ENCODE results near the gene NFE2L1.

Gene NFE2L1

GRCh38 chr17:48037838-48038323, 10.3 kb upstream of the NFE2L1 start:
- TF ChIP-seq, protein P1, sequence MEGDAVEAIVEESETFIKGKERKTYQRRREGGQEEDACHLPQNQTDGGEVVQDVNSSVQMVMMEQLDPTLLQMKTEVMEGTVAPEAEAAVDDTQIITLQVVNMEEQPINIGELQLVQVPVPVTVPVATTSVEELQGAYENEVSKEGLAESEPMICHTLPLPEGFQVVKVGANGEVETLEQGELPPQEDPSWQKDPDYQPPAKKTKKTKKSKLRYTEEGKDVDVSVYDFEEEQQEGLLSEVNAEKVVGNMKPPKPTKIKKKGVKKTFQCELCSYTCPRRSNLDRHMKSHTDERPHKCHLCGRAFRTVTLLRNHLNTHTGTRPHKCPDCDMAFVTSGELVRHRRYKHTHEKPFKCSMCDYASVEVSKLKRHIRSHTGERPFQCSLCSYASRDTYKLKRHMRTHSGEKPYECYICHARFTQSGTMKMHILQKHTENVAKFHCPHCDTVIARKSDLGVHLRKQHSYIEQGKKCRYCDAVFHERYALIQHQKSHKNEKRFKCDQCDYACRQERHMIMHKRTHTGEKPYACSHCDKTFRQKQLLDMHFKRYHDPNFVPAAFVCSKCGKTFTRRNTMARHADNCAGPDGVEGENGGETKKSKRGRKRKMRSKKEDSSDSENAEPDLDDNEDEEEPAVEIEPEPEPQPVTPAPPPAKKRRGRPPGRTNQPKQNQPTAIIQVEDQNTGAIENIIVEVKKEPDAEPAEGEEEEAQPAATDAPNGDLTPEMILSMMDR (IDR thresholded peaks at IDR 0.05; ENCODE audit: borderline replicate concordance, control extremely low read depth, extremely low read depth, insufficient read depth, missing control alignments), result no peak
- in situ Hi-C loops (cut with MboI; ENCODE audit: low sequenced_read_pairs, unreplicated experiment), result no loop called here
- DNase-seq (ENCODE audit: low spot score), result no peak

DNA sequence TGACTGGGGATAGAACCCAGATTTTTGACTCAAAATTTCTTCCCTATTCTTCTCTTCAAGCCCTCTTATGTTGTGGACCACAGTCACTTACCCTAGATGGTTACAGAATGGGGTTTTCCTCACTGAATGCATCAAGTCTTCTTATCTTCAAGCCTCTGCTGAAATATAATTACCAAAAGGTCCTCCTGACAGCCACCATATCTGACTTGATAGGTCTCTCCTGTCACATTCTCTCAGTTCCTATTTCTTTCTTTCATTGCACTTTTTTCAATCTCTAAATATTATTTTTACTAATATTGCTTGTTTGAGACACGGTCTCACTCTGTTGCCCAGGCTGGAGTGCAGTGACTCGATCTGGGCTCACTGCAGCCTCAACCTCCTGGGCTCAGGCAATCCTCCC, 9.5 kb upstream of the NFE2L1 start:
- in situ Hi-C loops (cut with MboI; ENCODE audit: low sequenced_read_pairs, unreplicated experiment), result no loop called here
- TF ChIP-seq, protein P1 (IDR thresholded peaks at IDR 0.05; ENCODE audit: borderline replicate concordance, control extremely low read depth, extremely low read depth, insufficient read depth, missing control alignments), result no peak
- DNase-seq (ENCODE audit: low spot score), result no peak

DNA sequence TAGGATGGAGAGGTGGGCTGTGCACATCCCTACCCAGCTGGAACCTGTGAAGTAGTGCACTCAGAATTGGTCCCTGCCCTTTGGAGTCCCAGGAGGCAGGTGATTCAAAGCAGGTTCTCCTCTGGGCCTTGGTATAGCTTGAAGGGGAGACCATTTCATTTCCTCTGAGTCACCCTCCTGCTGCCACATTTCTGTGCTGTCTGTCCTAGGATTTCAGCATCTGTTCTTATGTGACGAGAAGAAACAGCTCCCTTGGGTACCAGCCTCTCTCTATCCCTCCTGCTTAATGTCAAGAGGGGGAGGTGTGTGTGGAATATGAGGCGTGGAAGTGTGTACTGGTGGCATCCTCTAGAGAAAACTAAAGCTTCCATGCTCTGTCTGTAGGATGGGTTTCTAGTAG, 5.0 kb upstream of the NFE2L1 start:
- in situ Hi-C loops (cut with MboI; ENCODE audit: low sequenced_read_pairs, unreplicated experiment), result no loop called here
- DNase-seq (ENCODE audit: low spot score), result no peak
- TF ChIP-seq, protein P1 (IDR thresholded peaks at IDR 0.05; ENCODE audit: borderline replicate concordance, control extremely low read depth, extremely low read depth, insufficient read depth, missing control alignments), result no peak

GRCh38 chr17:48044851-48045250, 3.3 kb upstream of the NFE2L1 start:
- DNase-seq (ENCODE audit: low spot score), result no peak
- in situ Hi-C loops (cut with MboI; ENCODE audit: low sequenced_read_pairs, unreplicated experiment), result no loop called here
- TF ChIP-seq, protein P1 (IDR thresholded peaks at IDR 0.05; ENCODE audit: borderline replicate concordance, control extremely low read depth, extremely low read depth, insufficient read depth, missing control alignments), result no peak

DNA sequence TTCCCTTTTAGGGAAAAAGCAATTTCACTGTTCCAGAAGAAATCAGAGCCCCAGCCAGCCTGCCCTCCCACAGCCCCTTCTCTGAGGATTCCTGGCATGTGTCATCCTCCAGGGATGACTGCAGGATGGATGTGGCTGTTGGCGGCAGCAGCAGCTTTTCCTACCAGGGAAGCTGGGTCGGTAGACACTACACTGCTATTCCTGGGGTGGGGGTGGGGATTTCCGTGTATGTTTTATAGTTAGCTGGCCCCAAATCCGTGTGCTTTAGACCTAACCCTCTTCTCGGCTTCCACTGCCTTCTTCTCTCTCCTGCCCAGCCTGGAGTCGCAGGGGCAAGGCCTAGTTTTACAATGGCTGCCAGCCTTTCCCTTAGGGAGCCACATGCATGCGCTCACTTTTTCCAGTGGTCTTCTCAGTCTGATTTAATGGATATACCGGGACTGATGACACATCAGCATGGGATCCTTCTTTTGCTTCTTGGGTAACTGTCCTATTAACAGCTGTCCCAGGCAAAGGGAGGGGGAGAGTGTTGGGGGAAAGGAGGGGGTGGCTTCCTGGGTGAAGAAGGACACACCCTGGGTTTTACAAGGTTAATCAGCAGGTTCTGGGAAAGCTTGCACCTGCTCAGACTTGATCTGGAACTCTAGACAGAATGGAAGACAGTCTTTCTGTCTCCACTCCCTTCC, 2.7 kb upstream of the NFE2L1 start:
- TF ChIP-seq, protein P1 (IDR thresholded peaks at IDR 0.05; ENCODE audit: borderline replicate concordance, control extremely low read depth, extremely low read depth, insufficient read depth, missing control alignments), result no peak
- in situ Hi-C loops (cut with MboI; ENCODE audit: low sequenced_read_pairs, unreplicated experiment), result no loop called here
- no peak for DNase-seq (ENCODE audit: low spot score)

DNA sequence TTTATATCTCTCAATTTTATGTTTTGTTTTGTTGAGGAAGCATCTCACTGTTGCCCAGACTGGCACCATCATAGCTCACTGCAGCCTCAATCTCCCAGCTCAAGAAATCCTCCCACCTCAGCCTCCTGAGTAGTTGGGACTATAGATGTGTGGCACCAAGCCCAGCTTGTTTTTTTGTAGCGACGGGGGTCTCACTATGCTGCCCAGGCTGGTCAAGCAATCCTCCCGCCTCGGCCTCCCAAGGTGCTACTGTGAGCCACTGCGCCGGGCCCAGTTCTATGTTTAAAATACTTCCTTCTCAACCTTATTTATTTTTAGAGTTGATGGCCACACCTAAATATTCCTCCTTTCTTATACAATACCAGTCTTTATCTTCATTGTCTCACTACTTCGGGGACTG, 1.9 kb upstream of the NFE2L1 start:
- TF ChIP-seq, protein P1 (IDR thresholded peaks at IDR 0.05; ENCODE audit: borderline replicate concordance, control extremely low read depth, extremely low read depth, insufficient read depth, missing control alignments), result no peak
- DNase-seq (ENCODE audit: low spot score), result no peak
- in situ Hi-C loops (cut with MboI; ENCODE audit: low sequenced_read_pairs, unreplicated experiment), result no loop called here
